GM21447 (cell line): ENCODE results near the gene WDR6.

Source experiments
- ATAC-seq: cut with Tn5 transposase; IDR thresholded peaks from one replicate; pipeline ENCODE4 v1.9.1; 2021; ENCODE audit not compliant: unreplicated experiment

Gene WDR6

GRCh38 chr3:49028673-49029562, 21.7 kb downstream of the WDR6 start, which contains the start of gene IMPDH2:
TSS of gene IMPDH2 (minus strand) at chr3:49029398. CDS start at chr3:49029350, 48 bp downstream.
- peak; percentile 76 for ATAC-seq

DNA sequence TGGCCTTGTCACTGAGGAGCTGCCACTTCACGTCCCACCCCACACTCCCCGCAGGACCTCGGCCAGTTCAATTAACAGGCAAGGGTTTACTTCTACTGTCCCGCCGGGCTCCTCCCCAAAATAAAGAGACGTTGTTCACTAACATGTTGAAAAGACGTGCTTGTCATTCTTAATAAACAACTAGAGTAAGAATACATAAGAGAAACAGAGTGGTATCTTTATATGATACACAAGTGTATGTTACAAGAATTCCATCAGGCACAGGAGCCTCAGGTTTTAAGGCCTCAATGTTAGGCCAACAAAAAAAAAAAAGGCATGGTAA, 22.3 kb downstream of the WDR6 start:
- no peak for ATAC-seq

DNA sequence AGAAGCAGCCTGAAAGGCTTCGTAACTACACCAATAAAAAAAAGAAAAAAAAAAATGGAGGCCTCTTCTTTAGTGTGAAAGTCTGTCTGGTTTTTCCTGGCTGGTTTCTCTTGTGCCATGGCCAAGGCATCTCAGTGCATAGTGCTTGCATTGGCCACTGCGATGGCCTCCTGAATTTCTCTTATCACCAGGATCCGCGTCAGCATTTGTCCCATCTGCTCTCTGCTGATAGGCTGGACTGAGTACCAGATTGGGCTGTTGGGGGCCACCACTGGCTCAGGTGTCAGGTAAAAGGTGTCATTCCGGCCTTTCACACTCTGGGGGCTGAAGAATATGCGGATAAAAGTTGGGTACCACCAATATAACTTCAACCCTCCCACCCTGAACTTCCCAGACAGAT, 23.1 kb downstream of the WDR6 start:
- ATAC-seq, result no peak

DNA sequence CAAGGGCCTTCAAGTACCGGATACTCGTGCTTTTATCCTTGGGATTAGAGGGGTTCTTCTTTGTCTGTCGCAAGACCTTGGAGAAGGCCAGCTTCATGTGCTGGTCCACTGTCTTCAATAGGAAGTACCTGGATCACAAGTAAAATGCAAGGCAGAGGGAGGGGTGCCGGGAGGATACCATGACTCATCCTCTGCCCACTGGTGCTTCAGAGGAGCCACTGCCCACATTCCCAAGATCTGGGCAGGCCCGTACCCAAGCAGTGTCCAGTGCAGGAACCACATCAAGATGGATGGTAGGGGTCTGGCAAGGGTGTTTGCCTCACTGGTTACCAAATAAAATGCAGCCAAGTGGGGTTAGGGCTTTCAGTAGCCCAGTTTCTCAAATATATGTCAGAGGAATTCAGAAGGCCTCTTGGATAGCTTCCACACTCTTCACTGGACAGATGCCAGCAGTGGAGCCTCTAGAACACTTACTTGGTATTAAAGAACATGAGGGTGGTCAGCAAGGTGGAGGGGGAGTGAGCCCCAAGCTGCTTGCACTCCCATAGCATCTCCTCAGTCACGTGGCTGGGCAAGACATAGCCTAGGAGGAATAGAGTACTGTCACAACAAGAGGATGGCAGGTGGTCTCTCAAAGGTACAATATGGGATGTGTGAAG, 25.6 kb downstream of the WDR6 start:
- no peak for ATAC-seq

DNA sequence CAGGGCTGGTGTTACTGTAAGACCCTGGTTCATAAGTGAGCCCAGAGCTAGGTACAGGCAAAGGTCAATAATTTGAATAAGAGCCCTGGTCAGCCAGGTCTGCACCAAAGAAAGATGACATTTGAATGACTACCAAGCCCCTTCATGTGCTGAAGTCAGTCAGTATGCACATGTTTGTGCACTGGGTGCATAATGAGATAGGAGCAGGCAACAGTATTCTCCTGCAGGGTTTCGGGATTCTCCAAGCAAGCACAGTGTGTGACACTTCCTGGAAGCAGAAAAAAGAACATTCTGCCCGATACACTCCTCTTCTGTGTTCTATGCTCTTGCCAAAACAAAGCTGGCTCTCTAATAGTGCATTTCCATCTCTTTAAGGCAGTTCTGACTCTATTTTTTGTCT, 27.5 kb downstream of the WDR6 start:
- no peak for ATAC-seq

- ATAC-seq, result no peak
Observed at GRCh38 chr3:49035281-49035680, 28.1 kb downstream of the WDR6 start.

DNA sequence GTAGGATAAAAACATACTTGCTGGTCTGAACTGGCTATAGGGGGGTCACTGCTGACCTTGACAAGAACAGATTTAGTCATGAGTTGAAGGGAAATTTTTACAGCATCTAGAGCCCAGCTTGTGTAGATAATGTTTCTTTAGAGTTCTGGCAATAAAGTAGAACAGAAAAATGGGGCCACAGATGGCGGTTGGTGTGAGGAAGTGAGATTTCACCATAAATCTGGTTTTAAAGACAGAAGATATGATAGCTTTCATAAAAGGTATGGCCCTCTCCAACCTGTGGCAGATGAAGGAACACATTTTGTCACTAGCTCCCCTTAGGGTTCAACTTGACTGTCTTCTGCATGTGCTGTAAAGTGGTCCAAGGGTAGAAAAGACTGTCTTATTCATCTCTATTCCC, 46.4 kb downstream of the WDR6 start:
- no peak for ATAC-seq

- ATAC-seq, result no peak
Observed at GRCh38 chr3:49054344-49054862, 47.2 kb downstream of the WDR6 start.

GRCh38 chr3:49057268-49057667, 50.1 kb downstream of the WDR6 start:
- ATAC-seq, result no peak

GRCh38 chr3:49058011-49058410, 50.8 kb downstream of the WDR6 start:
- ATAC-seq, result no peak
